Mesendoderm (in vitro differentiated cells): Measurements from ENCODE around the gene FAM209B.

Experiments used
- DNase-seq: peaks from one replicate; pipeline ENCODE4 v3.0.0; 2013
- H2AK5ac ChIP-seq: 2 replicates; pipeline ENCODE4 v1.6.1; 2013; ENCODE audit warnings: low read length, inconsistent platforms
- H2BK120ac ChIP-seq: 2 replicates; pipeline ENCODE4 v1.6.1; 2013; ENCODE audit warnings: low read depth, mild to moderate bottlenecking, low read length, moderate library complexity, mixed read lengths
- H2BK15ac ChIP-seq: replicated peaks from 2 replicates; pipeline ENCODE4 v1.6.1; 2013; ENCODE audit warnings: low read depth, mild to moderate bottlenecking, moderate library complexity
- H2BK5ac ChIP-seq: 2 replicates; pipeline ENCODE4 v1.6.1; 2013; ENCODE audit warnings: low read length, inconsistent platforms
- H3K18ac ChIP-seq: 2 replicates; pipeline ENCODE4 v1.6.1; 2013; ENCODE audit warnings: mild to moderate bottlenecking, low read length, mixed read lengths
- H3K23ac ChIP-seq: one replicate; pipeline ENCODE4 v1.6.1; 2013; ENCODE audit warnings: low read length
- H3K27ac ChIP-seq: 2 replicates; pipeline ENCODE4 v1.5.1; 2013; ENCODE audit warnings: low read depth, mild to moderate bottlenecking, inconsistent platforms, low read length, moderate library complexity
- H3K27me3 ChIP-seq: 2 replicates; pipeline ENCODE4 v1.6.1; 2013; ENCODE audit warnings: low read length, control low read depth, mild to moderate bottlenecking, inconsistent platforms; ENCODE audit not compliant: insufficient read depth, poor library complexity
- H3K36me3 ChIP-seq: 2 replicates; pipeline ENCODE4 v1.6.1; 2013; ENCODE audit warnings: low read length, inconsistent platforms; ENCODE audit not compliant: control insufficient read depth, insufficient read depth
- H3K4ac ChIP-seq: one replicate; pipeline ENCODE4 v1.6.1; 2013; ENCODE audit warnings: low read depth, mild to moderate bottlenecking, low read length, moderate library complexity
- H3K4me1 ChIP-seq: 2 replicates; pipeline ENCODE4 v1.6.1; 2013; ENCODE audit warnings: low read depth, low read length, inconsistent platforms; ENCODE audit not compliant: control insufficient read depth
- H3K4me2 ChIP-seq: 2 replicates; pipeline ENCODE4 v1.6.1; 2013; ENCODE audit warnings: low read length
- H3K4me3 ChIP-seq: 2 replicates; pipeline ENCODE4 v1.5.1; 2013; ENCODE audit warnings: mild to moderate bottlenecking, low read length
- H3K56ac ChIP-seq: one replicate; pipeline ENCODE4 v1.6.1; 2013; ENCODE audit warnings: low read length
- H3K79me1 ChIP-seq: 2 replicates; pipeline ENCODE4 v1.6.1; 2013; ENCODE audit warnings: low read length, inconsistent platforms
- H3K79me2 ChIP-seq: 2 replicates; pipeline ENCODE4 v1.6.1; 2013; ENCODE audit warnings: mild to moderate bottlenecking, low read length; ENCODE audit not compliant: control insufficient read depth, insufficient read depth
- H3K9ac ChIP-seq: 2 replicates; pipeline ENCODE4 v1.6.1; 2013; ENCODE audit warnings: low read length, inconsistent platforms
- H4K5ac ChIP-seq: one replicate; pipeline ENCODE4 v1.6.1; 2013; ENCODE audit warnings: low read length
- H4K8ac ChIP-seq: one replicate; pipeline ENCODE4 v1.6.1; 2013; ENCODE audit warnings: low read depth, mild to moderate bottlenecking, control low read depth, low read length, moderate library complexity
- WGBS: extraction: QIAGEN DNeasy Blood & Tissue Kit; methylation state at CpG from one replicate; pipeline ENCODE4 v1.1.7; 2013; ENCODE audit warnings: low lambda C conversion rate, missing lambda C conversion rate; ENCODE audit not compliant: insufficient coverage; ENCODE audit errors: extremely low coverage; 5-methylcytosine and 5-hydroxymethylcytosine counted together

Gene FAM209B

DNA sequence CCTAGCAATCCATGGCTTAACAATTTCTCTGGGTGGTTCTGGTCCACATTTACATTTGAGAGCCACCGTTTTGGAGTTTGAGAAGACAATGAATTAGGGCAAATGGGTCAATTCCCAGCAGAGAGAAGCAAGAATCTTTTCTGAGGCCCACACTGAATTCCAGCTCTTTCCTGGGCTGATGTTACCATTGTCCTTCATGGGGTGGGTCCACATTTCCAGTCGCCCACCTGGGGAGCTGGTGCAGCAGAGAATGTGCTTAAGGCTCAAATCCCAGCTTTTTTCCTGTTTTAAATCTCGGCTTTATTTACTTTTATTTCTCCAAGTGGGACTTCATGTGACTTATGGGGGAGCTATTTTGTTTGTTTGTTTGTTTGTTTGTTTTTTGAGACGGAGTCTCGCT is 51.9 kb downstream of the FAM209B start:
- Histone ChIP-seq H2AK5ac (no peak overlapping the region), H2BK5ac (no peak overlapping the region), H2BK120ac (no peak overlapping the region), H3K36me3 (no peaks in the 10 kb centered on the region), H4K8ac (no peak overlapping the region), H3K56ac (no peak overlapping the region), H2BK15ac (no peak overlapping the region), H3K4ac (no peak overlapping the region), H3K18ac (no peak overlapping the region), H3K4me1 (no peaks in the 10 kb centered on the region), H3K23ac (no peak overlapping the region), H4K5ac (no peak overlapping the region), H3K27ac (no peak overlapping the region), H3K9ac (no peak overlapping the region), H3K79me1 (no peaks in the 10 kb centered on the region), H3K4me2 (no peak overlapping the region), H3K4me3 (no peak overlapping the region), H3K79me2 (no peaks in the 10 kb centered on the region), H3K27me3 (no peaks in the 10 kb centered on the region)
- peak; percentile 63 for DNase-seq
- WGBS, result no CpG with 5 or more reads among the region's 5 CpGs
